Hepatocyte (in vitro differentiated cells): ENCODE results near the gene TCF12. TPM values are rescaled to one million over a fixed set of nuclear protein-coding genes. Genes with fewer than 3 reads are reported as not detected.

ENCODE experiments used
- DNase-seq: peaks from one replicate; pipeline ENCODE4 v3.0.0-alpha.2; 2016; ENCODE audit warnings: low spot score
- H2AFZ ChIP-seq: fragments of 200-600 bp; sonication (generic); 2 replicates; pipeline ENCODE4 v1.6.0; 2016; ENCODE audit warnings: antibody characterized with exemption, mild to moderate bottlenecking
- H3K27ac ChIP-seq: fragments of 200-600 bp; sonication (generic); 2 replicates; pipeline ENCODE4 v1.5.1; 2016; ENCODE audit warnings: mild to moderate bottlenecking
- H3K27me3 ChIP-seq: fragments of 200-600 bp; sonication (generic); 2 replicates; pipeline ENCODE4 v1.6.1; 2016
- H3K36me3 ChIP-seq: fragments of 200-600 bp; sonication (generic); replicated peaks from 2 replicates; pipeline ENCODE4 v1.5.1; 2016; ENCODE audit warnings: low read depth; ENCODE audit not compliant: insufficient read depth
- H3K4me1 ChIP-seq: fragments of 200-600 bp; sonication (generic); 2 replicates; pipeline ENCODE4 v1.5.1; 2016; ENCODE audit warnings: mild to moderate bottlenecking, moderate library complexity; ENCODE audit not compliant: insufficient read depth
- H3K4me2 ChIP-seq: fragments of 200-600 bp; sonication (generic); 2 replicates; pipeline ENCODE4 v1.6.0; 2016
- H3K4me3 ChIP-seq: fragments of 200-600 bp; sonication (generic); 2 replicates; pipeline ENCODE4 v1.5.1; 2016; ENCODE audit warnings: mild to moderate bottlenecking
- H3K79me2 ChIP-seq: fragments of 200-600 bp; sonication (generic); 2 replicates; pipeline ENCODE4 v1.6.0; 2017; ENCODE audit warnings: mild to moderate bottlenecking
- H3K9me2 ChIP-seq: fragments of 200-600 bp; sonication (generic); replicated peaks from 2 replicates; pipeline ENCODE4 v1.6.0; 2017; ENCODE audit warnings: mild to moderate bottlenecking; ENCODE audit not compliant: insufficient read depth
- H3K9me3 ChIP-seq: fragments of 200-600 bp; sonication (generic); 2 replicates; pipeline ENCODE4 v1.5.1; 2016; ENCODE audit warnings: low read depth, mild to moderate bottlenecking
- H4K20me1 ChIP-seq: fragments of 200-600 bp; sonication (generic); 2 replicates; pipeline ENCODE4 v1.6.0; 2016; ENCODE audit warnings: mild to moderate bottlenecking; ENCODE audit not compliant: insufficient read depth, poor library complexity, severe bottlenecking
- EZH2 ChIP-seq: fragments of 200-600 bp; sonication (generic); IDR thresholded peaks from 2 replicates; pipeline ENCODE4 v1.6.1; 2016; ENCODE audit warnings: antibody characterized with exemption, mild to moderate bottlenecking, borderline replicate concordance
- EZH2phosphoT487 ChIP-seq: fragments of 200-600 bp; sonication (generic); IDR thresholded peaks from one replicate; pipeline ENCODE4 v1.6.1; 2018; ENCODE audit warnings: antibody characterized with exemption, mild to moderate bottlenecking, low read depth, moderate library complexity; ENCODE audit not compliant: unreplicated experiment, severe bottlenecking
- WGBS: methylation state at CpG from one replicate; pipeline ENCODE4 v1.1.6; 2016; ENCODE audit warnings: low lambda C conversion rate; ENCODE audit errors: missing lambda C conversion rate; 5-methylcytosine and 5-hydroxymethylcytosine counted together
- polyA plus RNA-seq: library from polyadenylated mRNA; unstranded; fragments of >200 nt; fragmentation: Nextera tagmentation; extraction: Ambion mirVana; gene quantifications from 2 replicates; pipeline ENCODE4 v1.2.1, GENCODE V29; 2016
- total RNA-seq: library from RNA; depleted of rRNA; stranded (reverse); fragments of >200 nt; gene quantifications from 2 replicates; pipeline ENCODE4 v1.2.3, GENCODE V29; 2014
- TF ChIP-seq, protein P1 (sequence below): fragments of 200-600 bp; sonication (generic); IDR thresholded peaks from 2 replicates; pipeline ENCODE4 v1.5.1; 2016; ENCODE audit warnings: antibody characterized with exemption, mild to moderate bottlenecking; ENCODE audit not compliant: poor library complexity

Gene TCF12
- total and polyA plus RNA-seq, 2 experiments from 2014 or later = 42.0 to 93.2 TPM

- Histone ChIP-seq H3K4me1 (peaks cover 15% of the 10 kb centered on the region), H3K9me3 (no peaks in the 10 kb centered on the region), H3K4me3 (no peak overlapping the region), H2AFZ (no peak overlapping the region), H3K27me3 (no peaks in the 10 kb centered on the region), H3K36me3 (no peaks in the 10 kb centered on the region), H3K27ac (peak overlapping the region; percentile 15), H3K4me2 (no peak overlapping the region), H3K79me2 (peaks cover 30% of the 10 kb centered on the region), H3K9me2 (no peaks in the 10 kb centered on the region), H4K20me1 (no peaks in the 10 kb centered on the region)
- TF ChIP-seq, protein P1, sequence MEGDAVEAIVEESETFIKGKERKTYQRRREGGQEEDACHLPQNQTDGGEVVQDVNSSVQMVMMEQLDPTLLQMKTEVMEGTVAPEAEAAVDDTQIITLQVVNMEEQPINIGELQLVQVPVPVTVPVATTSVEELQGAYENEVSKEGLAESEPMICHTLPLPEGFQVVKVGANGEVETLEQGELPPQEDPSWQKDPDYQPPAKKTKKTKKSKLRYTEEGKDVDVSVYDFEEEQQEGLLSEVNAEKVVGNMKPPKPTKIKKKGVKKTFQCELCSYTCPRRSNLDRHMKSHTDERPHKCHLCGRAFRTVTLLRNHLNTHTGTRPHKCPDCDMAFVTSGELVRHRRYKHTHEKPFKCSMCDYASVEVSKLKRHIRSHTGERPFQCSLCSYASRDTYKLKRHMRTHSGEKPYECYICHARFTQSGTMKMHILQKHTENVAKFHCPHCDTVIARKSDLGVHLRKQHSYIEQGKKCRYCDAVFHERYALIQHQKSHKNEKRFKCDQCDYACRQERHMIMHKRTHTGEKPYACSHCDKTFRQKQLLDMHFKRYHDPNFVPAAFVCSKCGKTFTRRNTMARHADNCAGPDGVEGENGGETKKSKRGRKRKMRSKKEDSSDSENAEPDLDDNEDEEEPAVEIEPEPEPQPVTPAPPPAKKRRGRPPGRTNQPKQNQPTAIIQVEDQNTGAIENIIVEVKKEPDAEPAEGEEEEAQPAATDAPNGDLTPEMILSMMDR = no peak
- TF ChIP-seq EZH2phosphoT487 (no peak), EZH2 (no peak)
- WGBS = 49% methylated on average over 2 of the region's 2 CpGs
- no peak for DNase-seq
Observed at GRCh38 chr15:57201578-57201977, 283.1 kb downstream of the TCF12 start.

GRCh38 chr15:57203906-57204305 is 285.5 kb downstream of the TCF12 start:
- H2AFZ ChIP-seq = no peak overlapping the region
- peaks cover 38% of the 10 kb centered on the region for H3K79me2 ChIP-seq
- H3K9me2 ChIP-seq = no peaks in the 10 kb centered on the region
- no peak overlapping the region for H3K4me2 ChIP-seq
- no peak overlapping the region for H3K4me3 ChIP-seq
- no peak for DNase-seq
- peaks cover 4% of the 10 kb centered on the region for H3K4me1 ChIP-seq
- H3K36me3 ChIP-seq = no peaks in the 10 kb centered on the region
- no peaks in the 10 kb centered on the region for H4K20me1 ChIP-seq
- no peak overlapping the region for H3K27ac ChIP-seq
- no peaks in the 10 kb centered on the region for H3K27me3 ChIP-seq
- WGBS = 98% methylated on average over 2 of the region's 2 CpGs
- TF ChIP-seq EZH2phosphoT487 (no peak), EZH2 (no peak)
- TF ChIP-seq, protein P1 = no peak
- H3K9me3 ChIP-seq = no peaks in the 10 kb centered on the region

- no peak overlapping the region for H3K27ac ChIP-seq
Observed at GRCh38 chr15:57205027-57205855, 286.8 kb downstream of the TCF12 start.

More at GRCh38 chr15:57205027-57205855, 286.8 kb downstream of the TCF12 start:
- no peak for DNase-seq
- Histone ChIP-seq H3K9me3 (no peaks in the 10 kb centered on the region), H3K4me3 (no peak overlapping the region), H3K4me1 (no peaks in the 10 kb centered on the region), H4K20me1 (no peaks in the 10 kb centered on the region), H3K36me3 (no peaks in the 10 kb centered on the region), H3K79me2 (peaks cover 47% of the 10 kb centered on the region), H3K27me3 (no peaks in the 10 kb centered on the region), H2AFZ (no peak overlapping the region), H3K9me2 (no peaks in the 10 kb centered on the region), H3K4me2 (no peak overlapping the region)
- 74% methylated on average over 11 of the region's 11 CpGs for WGBS
- TF ChIP-seq EZH2 (no peak), EZH2phosphoT487 (no peak)
- TF ChIP-seq, protein P1 = no peak
